Stimulated activated CD8-positive, alpha-beta memory T cell treated with anti-CD3 and anti-CD28 coated beads, Interleukin-15, amount 100 ng/mL, for 24 hours (primary cell): Measurements from ENCODE around the gene SCPEP1.

ENCODE experiments used
- DNase-seq: peaks from one replicate; pipeline ENCODE4 v3.0.0-alpha.2; 2020; ENCODE audit warnings: low read depth

The SCPEP1 gene

DNA sequence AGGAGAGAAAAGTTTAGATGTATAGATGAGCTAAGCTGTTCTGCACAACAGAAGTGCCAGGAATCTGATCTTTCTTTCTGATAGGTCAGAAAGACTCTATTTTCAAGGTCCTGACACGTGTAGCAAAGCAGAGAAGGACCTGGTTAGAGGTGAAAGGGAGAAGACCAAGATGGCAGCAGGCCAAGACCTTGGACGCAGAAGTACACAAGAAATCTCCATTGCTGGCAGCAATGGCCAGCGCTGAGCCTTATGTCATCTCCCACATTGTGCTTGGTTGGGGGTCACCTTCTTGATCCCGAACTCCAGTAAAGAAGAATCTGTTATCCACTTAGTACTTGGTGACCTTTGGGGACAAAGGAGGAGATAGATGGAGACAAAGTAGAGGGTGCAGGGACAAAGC, 65.3 kb downstream of the SCPEP1 start:
- DNase-seq: no peak

- no peak for DNase-seq
Observed at GRCh38 chr17:57044976-57045867, 67.3 kb downstream of the SCPEP1 start.

- no peak for DNase-seq
Observed at GRCh38 chr17:57045868-57046704, 68.2 kb downstream of the SCPEP1 start.

- no peak for DNase-seq
Observed at GRCh38 chr17:57046749-57047148, 68.8 kb downstream of the SCPEP1 start.

DNA sequence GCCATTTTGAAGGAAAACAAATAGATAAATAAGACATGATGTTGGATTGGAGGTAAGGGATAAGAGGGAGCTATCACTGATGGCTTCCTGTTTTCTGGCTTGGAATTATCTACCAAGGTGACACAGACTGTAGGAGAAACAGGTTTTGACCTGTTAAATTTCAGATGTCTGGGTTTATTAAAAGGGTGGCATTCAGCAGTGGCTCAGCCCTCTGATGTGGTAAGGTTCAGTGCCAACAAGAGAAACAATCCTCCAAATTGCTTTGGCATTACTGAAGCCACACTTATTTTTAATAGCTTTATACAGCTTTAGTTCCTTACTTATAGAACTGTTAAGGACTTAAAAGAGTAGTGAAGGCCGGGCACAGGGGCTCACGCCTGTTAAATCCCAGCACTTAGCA, 70.2 kb downstream of the SCPEP1 start:
- DNase-seq: no peak

GRCh38 chr17:57050306-57050705, 72.4 kb downstream of the SCPEP1 start:
- no peak for DNase-seq

DNA sequence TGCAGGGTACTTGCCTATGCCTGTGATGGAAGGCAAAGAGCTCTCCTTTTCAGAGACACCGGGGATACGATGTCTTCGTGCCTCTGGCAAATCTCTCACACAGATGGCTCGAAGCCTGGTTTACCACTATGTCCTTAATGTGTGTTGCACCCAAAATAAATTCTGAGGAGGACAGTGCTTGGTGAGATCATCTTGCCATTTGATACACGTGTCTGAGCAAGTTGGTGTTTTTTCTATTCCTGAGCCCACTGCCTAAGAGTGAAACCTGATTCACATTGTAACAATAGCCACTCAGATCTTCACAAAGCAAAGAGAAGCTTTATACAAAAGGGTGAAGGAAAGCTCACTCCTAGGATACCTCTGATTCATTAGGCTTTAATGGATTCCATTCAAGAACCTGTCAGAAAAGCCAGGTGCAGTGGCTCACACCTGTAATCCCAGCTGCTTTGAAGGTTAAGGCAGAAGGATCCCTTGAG, 74.0 kb downstream of the SCPEP1 start:
- DNase-seq: no peak
